HEK293 (cell line): Measurements from ENCODE around the gene KRABD2.

Experiments
- CTCF ChIA-PET: fragments of 350-600 bp; formaldehyde crosslinking; extraction: SDS; loops from one replicate; lab custom pipeline; 2021; ENCODE audit warnings: antibody characterized with exemption; lab: Yijun Ruan, JAX
- POLR2A ChIA-PET: fragments of 300-600 bp; formaldehyde crosslinking; extraction: SDS; loops from one replicate; lab custom pipeline; 2020; ENCODE audit warnings: antibody characterized with exemption, inconsistent platforms; lab: Yijun Ruan, JAX
- H3K27ac ChIP-seq: fragments of 200-500 bp; sonication (Bioruptor generic); 2 replicates; pipeline ENCODE4 v1.5.1; 2014; ENCODE audit warnings: low read depth, low read length, control low read depth, inconsistent platforms; ENCODE audit errors: extremely low read depth
- H3K36me3 ChIP-seq, 2 experiments: fragments of 200-500 bp in 1 of 2; sonication (Bioruptor generic) in 1 of 2; 1 replicate in 1 of 2; 2 replicates in 1 of 2; pipeline ENCODE4 v1.5.1; 2014 to 2017; ENCODE audit warnings: inconsistent platforms in 2 of 2, low read length in 2 of 2; ENCODE audit not compliant: control insufficient read depth in 2 of 2, insufficient read depth in 1 of 2
- H3K4me1 ChIP-seq: fragments of 200-500 bp; sonication (Bioruptor generic); 2 replicates; pipeline ENCODE4 v1.5.1; 2014; ENCODE audit warnings: mild to moderate bottlenecking, low read length, inconsistent platforms; ENCODE audit not compliant: control insufficient read depth, insufficient read depth
- H3K4me3 ChIP-seq: 2 replicates; pipeline ENCODE4 v1.5.1; 2011; ENCODE audit warnings: low read depth, mild to moderate bottlenecking, control low read depth, low read length, moderate library complexity
- H3K9me3 ChIP-seq: fragments of 200-500 bp; sonication (Bioruptor generic); 2 replicates; pipeline ENCODE4 v1.5.1; 2014; ENCODE audit warnings: low read depth, low read length, inconsistent platforms; ENCODE audit not compliant: control insufficient read depth, insufficient read depth
- GLIS1 ChIP-seq: fragments of 450-650 bp; formaldehyde crosslinking; IDR thresholded peaks from 2 replicates; pipeline ENCODE4 v1.5.1; 2016; ENCODE audit warnings: missing biosample characterization, missing genetic modification characterization
- GLIS2 ChIP-seq: fragments of 450-650 bp; formaldehyde crosslinking; IDR thresholded peaks from 2 replicates; pipeline ENCODE4 v1.5.1; 2016; ENCODE audit warnings: missing biosample characterization, missing genetic modification characterization
- HOXA7 ChIP-seq: sonication (generic); formaldehyde crosslinking; IDR thresholded peaks from 2 replicates; pipeline ENCODE4 v1.8.1; 2022; ENCODE audit warnings: missing genetic modification reagents, borderline replicate concordance
- HOXD13 ChIP-seq: sonication (generic); formaldehyde crosslinking; IDR thresholded peaks from 2 replicates; pipeline ENCODE4 v1.8.0; 2022; ENCODE audit warnings: missing genetic modification reagents, borderline replicate concordance
- ZBTB17 ChIP-seq: fragments of 450-650 bp; formaldehyde crosslinking; IDR thresholded peaks from 2 replicates; pipeline ENCODE4 v1.5.1; 2016; ENCODE audit warnings: missing biosample characterization, missing genetic modification characterization
- ZBTB44 ChIP-seq: fragments of 450-650 bp; IDR thresholded peaks from 2 replicates; pipeline ENCODE4 v1.5.1; 2018; ENCODE audit warnings: missing biosample characterization, mild to moderate bottlenecking, missing genetic modification characterization
- ZNF138 ChIP-seq: fragments of 450-650 bp; formaldehyde crosslinking; IDR thresholded peaks from 2 replicates; pipeline ENCODE4 v1.5.1; 2016; ENCODE audit warnings: missing biosample characterization, missing genetic modification characterization, borderline replicate concordance
- ZNF280C ChIP-seq: fragments of 450-650 bp; formaldehyde crosslinking; IDR thresholded peaks from 2 replicates; pipeline ENCODE4 v1.5.1; 2016; ENCODE audit warnings: missing biosample characterization, missing genetic modification characterization
- ZNF621 ChIP-seq: fragments of 450-650 bp; formaldehyde crosslinking; IDR thresholded peaks from 2 replicates; pipeline ENCODE4 v1.5.1; 2017; ENCODE audit warnings: missing biosample characterization, missing genetic modification characterization
- ZNF785 ChIP-seq: fragments of 450-650 bp; formaldehyde crosslinking; IDR thresholded peaks from 2 replicates; pipeline ENCODE4 v1.5.1; 2016; ENCODE audit warnings: missing biosample characterization, missing genetic modification characterization
- ZNF843 ChIP-seq: fragments of 450-650 bp; formaldehyde crosslinking; IDR thresholded peaks from 2 replicates; pipeline ENCODE4 v1.5.1; 2016; ENCODE audit warnings: missing biosample characterization, missing genetic modification characterization
- TF ChIP-seq, protein P1 (sequence below): fragments of 450-650 bp; IDR thresholded peaks from 2 replicates; pipeline ENCODE4 v1.5.1; 2018; ENCODE audit warnings: missing biosample characterization, missing genetic modification characterization
- TF ChIP-seq, protein P2 (sequence below): fragments of 450-650 bp; formaldehyde crosslinking; IDR thresholded peaks from 2 replicates; pipeline ENCODE4 v1.5.1; 2016; ENCODE audit warnings: missing biosample characterization, missing genetic modification characterization

Gene KRABD2

GRCh38 chr17:8345951-8346665 lies 30.4 kb downstream of the KRABD2 start:
- TF ChIP-seq HOXD13 (CRISPR knock-in tag) (no peak), ZNF843 (tag by site-specific recombination) (no peak)
- H3K4me1 ChIP-seq = no peaks in the 10 kb centered on the region
- CTCF ChIA-PET = interaction anchor here (0.6 to 1.3 kb wide), 3 partner anchors 11 to 45 kb away, joined by 3 to 4 read pairs (median 3); partner anchors contain the start of gene KRABD2
- no peaks in the 10 kb centered on the region for H3K36me3 ChIP-seq
- no peak overlapping the region for H3K27ac ChIP-seq
- no peaks in the 10 kb centered on the region for H3K9me3 ChIP-seq
- POLR2A ChIA-PET = interaction anchor here (0.6 kb wide), 1 partner anchor 100 kb away, joined by 3 read pairs; no protein-coding TSS in a partner anchor
- H3K4me3 ChIP-seq = no peak overlapping the region

GRCh38 chr17:8345052-8345690 lies 31.3 kb downstream of the KRABD2 start:
- Histone ChIP-seq H3K36me3 (no peaks in the 10 kb centered on the region), H3K27ac (no peak overlapping the region), H3K4me1 (no peaks in the 10 kb centered on the region), H3K4me3 (no peak overlapping the region), H3K9me3 (no peaks in the 10 kb centered on the region)
- POLR2A ChIA-PET = interaction anchor here (0.6 kb wide), 1 partner anchor 99 kb away, joined by 3 read pairs; no protein-coding TSS in a partner anchor
- CTCF ChIA-PET = interaction anchor here (0.7 to 1.0 kb wide), 2 partner anchors 31 to 44 kb away, joined by 3 read pairs; partner anchors contain the start of gene KRABD2
- TF ChIP-seq GLIS2 (tag by site-specific recombination) (no peak), GLIS1 (tag by site-specific recombination) (peak; percentile 33; the same call in 1 of the 2 replicates)

DNA sequence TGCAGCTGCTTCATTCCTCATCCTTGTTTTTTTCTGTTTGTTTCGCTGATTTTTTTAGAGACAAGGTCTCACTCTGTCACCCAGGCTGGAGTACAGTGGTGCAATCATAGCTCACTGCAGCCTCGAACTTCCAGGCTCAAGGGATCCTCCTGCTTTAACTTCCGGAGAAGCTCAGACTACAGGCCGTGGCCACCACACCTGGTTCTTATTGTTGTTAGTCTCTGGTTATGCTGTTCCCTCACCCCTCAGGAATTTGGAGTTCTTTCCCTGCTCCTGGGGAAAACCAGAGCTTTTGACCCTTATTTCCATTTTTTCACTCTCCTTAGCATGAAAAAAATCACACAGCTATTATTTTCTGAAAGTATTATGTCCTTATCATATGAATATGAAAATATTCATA lies 35.0 kb downstream of the KRABD2 start:
- TF ChIP-seq ZBTB17 = peak; percentile 50; the same call in 1 of the 2 replicates
- no peak for TF ChIP-seq HOXA7 (CRISPR knock-in tag)
- no peak for TF ChIP-seq ZNF785 (tag by site-specific recombination)
- no peak for TF ChIP-seq ZNF621 (tag by site-specific recombination)
- no peak for TF ChIP-seq GLIS1 (tag by site-specific recombination)
- TF ChIP-seq, protein P1, sequence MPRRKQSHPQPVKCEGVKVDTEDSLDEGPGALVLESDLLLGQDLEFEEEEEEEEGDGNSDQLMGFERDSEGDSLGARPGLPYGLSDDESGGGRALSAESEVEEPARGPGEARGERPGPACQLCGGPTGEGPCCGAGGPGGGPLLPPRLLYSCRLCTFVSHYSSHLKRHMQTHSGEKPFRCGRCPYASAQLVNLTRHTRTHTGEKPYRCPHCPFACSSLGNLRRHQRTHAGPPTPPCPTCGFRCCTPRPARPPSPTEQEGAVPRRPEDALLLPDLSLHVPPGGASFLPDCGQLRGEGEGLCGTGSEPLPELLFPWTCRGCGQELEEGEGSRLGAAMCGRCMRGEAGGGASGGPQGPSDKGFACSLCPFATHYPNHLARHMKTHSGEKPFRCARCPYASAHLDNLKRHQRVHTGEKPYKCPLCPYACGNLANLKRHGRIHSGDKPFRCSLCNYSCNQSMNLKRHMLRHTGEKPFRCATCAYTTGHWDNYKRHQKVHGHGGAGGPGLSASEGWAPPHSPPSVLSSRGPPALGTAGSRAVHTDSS (tag by site-specific recombination) = no peak
- no peak for TF ChIP-seq ZNF138
- TF ChIP-seq ZNF280C (tag by site-specific recombination) = no peak
- H3K36me3 ChIP-seq = no peaks in the 10 kb centered on the region
- POLR2A ChIA-PET = no interaction called here
- CTCF ChIA-PET = interaction anchor here (0.8 to 1.6 kb wide), 6 partner anchors 9 to 281 kb away, joined by 3 to 6 read pairs (median 4); no protein-coding TSS in a partner anchor
- H3K27ac ChIP-seq = no peak overlapping the region
- no peak overlapping the region for H3K4me3 ChIP-seq
- no peaks in the 10 kb centered on the region for H3K4me1 ChIP-seq
- no peaks in the 10 kb centered on the region for H3K9me3 ChIP-seq

DNA sequence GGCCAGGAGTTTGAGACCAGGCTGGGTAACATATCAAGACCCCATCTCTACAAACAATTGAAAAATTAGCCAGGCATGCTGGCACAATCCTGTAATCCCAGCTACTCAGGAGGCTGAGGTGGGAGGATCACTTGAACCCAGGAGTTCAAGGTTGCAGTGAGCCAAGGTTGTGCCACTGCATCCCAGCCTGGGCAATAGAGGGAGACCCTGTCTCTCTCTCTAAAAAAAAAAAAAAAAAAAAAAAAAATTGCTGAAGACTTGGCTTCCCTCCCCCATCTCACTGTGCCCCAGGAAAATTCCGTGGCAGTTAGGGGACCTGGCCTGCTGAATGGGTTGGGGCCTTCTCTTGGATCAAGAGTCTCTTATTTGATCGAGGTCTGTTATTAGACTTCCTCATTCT lies 37.0 kb downstream of the KRABD2 start, which contains the start of gene ODF4:
Gene ODF4, plus strand, starts transcription at position 301 of the 400 bp plus-strand sequence. CDS start 212 bp downstream, outside the sequence.
- Histone ChIP-seq H3K4me3 (no peak within 1 kb of the TSS), H3K36me3 (no peaks in the 10 kb centered on the region), H3K9me3 (no peaks in the 10 kb centered on the region), H3K4me1 (no peaks in the 10 kb centered on the region), H3K27ac (no peak within 1 kb of the TSS)
- CTCF ChIA-PET = no interaction called here
- POLR2A ChIA-PET = no interaction called here
- TF ChIP-seq, protein P2, sequence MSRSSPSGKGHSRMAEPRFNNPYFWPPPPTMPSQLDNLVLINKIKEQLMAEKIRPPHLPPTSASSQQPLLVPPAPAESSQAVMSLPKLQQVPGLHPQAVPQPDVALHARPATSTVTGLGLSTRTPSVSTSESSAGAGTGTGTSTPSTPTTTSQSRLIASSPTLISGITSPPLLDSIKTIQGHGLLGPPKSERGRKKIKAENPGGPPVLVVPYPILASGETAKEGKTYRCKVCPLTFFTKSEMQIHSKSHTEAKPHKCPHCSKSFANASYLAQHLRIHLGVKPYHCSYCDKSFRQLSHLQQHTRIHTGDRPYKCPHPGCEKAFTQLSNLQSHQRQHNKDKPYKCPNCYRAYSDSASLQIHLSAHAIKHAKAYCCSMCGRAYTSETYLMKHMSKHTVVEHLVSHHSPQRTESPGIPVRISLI (tag by site-specific recombination) = 0 out of 2 replicates have a peak, but pooled peaks have one; percentile 20
- no peak for TF ChIP-seq ZBTB44
